Loucy (cell line): ENCODE data around the gene TRIM74.

Experiments used
- EZH2phosphoT487 ChIP-seq: fragments of 200-600 bp; IDR thresholded peaks from 2 replicates; pipeline ENCODE4 v1.6.1; 2018; ENCODE audit warnings: antibody characterized with exemption, mild to moderate bottlenecking, moderate library complexity, borderline replicate concordance
- TF ChIP-seq, protein P1 (sequence below): fragments of 200-600 bp; sonication (generic); conservative IDR thresholded peaks from 2 replicates; pipeline ENCODE4 v1.5.1; 2014; ENCODE audit warnings: mild to moderate bottlenecking, antibody characterized with exemption, low read length

DNA sequence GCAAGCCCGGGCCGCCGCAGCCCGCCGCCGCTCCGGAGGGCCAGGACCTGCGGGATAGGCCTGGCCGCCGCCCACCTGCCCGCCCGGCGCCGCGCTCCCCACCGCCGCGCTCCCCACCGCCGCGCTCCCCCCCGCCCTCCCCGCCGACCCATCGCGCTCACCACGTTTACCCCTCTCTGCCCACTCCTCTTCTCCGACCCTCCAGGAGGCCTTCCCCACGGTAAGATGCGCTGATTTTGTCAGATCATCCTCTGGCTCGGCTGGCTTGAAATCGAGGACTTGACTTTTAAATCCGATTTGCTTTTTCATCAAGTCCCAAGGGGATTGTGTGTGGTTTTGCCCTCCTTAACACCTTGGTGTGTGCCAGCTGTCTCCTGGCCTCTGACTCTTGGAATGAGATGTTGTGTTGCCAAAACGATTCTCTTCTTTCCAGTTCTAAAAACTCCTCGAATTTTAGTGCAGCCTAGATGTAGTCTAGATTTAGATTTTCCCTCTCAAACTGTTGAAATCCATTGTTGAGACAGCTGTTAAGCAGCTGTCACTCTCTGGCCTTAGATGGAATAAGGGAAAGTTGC is 43.6 kb downstream of the TRIM74 start:
- TF ChIP-seq, protein P1, sequence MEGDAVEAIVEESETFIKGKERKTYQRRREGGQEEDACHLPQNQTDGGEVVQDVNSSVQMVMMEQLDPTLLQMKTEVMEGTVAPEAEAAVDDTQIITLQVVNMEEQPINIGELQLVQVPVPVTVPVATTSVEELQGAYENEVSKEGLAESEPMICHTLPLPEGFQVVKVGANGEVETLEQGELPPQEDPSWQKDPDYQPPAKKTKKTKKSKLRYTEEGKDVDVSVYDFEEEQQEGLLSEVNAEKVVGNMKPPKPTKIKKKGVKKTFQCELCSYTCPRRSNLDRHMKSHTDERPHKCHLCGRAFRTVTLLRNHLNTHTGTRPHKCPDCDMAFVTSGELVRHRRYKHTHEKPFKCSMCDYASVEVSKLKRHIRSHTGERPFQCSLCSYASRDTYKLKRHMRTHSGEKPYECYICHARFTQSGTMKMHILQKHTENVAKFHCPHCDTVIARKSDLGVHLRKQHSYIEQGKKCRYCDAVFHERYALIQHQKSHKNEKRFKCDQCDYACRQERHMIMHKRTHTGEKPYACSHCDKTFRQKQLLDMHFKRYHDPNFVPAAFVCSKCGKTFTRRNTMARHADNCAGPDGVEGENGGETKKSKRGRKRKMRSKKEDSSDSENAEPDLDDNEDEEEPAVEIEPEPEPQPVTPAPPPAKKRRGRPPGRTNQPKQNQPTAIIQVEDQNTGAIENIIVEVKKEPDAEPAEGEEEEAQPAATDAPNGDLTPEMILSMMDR: no peak
- TF ChIP-seq EZH2phosphoT487: no peak
